ENCODE results near the gene TJAP1. TPM values are rescaled to one million over a fixed set of nuclear protein-coding genes. Genes with fewer than 3 reads are reported as not detected.
A peak's percentile ranks its signal among the peaks of the same experiment; 100 is the strongest.

TJAP1 gene
- total and polyA plus RNA-seq, 2 experiments from 2014 or later: 10.3 to 16.4 TPM

GRCh38 chr6:43511824-43512415 lies 34.5 kb downstream of the TJAP1 start:
- TF ChIP-seq CTCF (IDR thresholded peaks at IDR 0.05; ENCODE audit: poor library complexity): no peak
- TF ChIP-seq EZH2 (IDR thresholded peaks at IDR 0.05; ENCODE audit: borderline replicate concordance): no peak
- TF ChIP-seq EZH2phosphoT487 (IDR thresholded peaks at IDR 0.05; ENCODE audit: low read depth, severe bottlenecking, unreplicated experiment): no peak
- Histone ChIP-seq H2AFZ (no peak overlapping the region), H3K4me2 (no peak overlapping the region), H3K79me2 (peaks cover 23% of the 10 kb centered on the region), H3K27me3 (peaks cover 12% of the 10 kb centered on the region), H3K4me3 (no peak overlapping the region), H3K4me1 (ENCODE audit: insufficient read depth) (peaks cover 24% of the 10 kb centered on the region), H3K9me2 (replicated peaks; ENCODE audit: insufficient read depth) (no peaks in the 10 kb centered on the region), H3K9me3 (ENCODE audit: low read depth) (no peaks in the 10 kb centered on the region), H3K27ac (no peak overlapping the region), H3K36me3 (replicated peaks; ENCODE audit: insufficient read depth, low read depth) (no peaks in the 10 kb centered on the region), H4K20me1 (ENCODE audit: insufficient read depth, poor library complexity, severe bottlenecking) (peaks cover 10% of the 10 kb centered on the region)
- DNase-seq (ENCODE audit: low spot score): no peak
- 94% methylated on average over 11 of the region's 11 CpGs for WGBS (ENCODE audit: low lambda C conversion rate, missing lambda C conversion rate)

GRCh38 chr6:43515808-43516207 lies 38.4 kb downstream of the TJAP1 start:
- H3K36me3 ChIP-seq (replicated peaks; ENCODE audit: insufficient read depth, low read depth): no peaks in the 10 kb centered on the region

GRCh38 chr6:43516367-43516696 lies 39.0 kb downstream of the TJAP1 start:
- Histone ChIP-seq H3K4me2 (peak overlapping the region; percentile 95), H2AFZ (peak overlapping the region; percentile 54), H3K27me3 (no peaks in the 10 kb centered on the region), H3K79me2 (peaks cover 49% of the 10 kb centered on the region), H4K20me1 (ENCODE audit: insufficient read depth, poor library complexity, severe bottlenecking) (peaks cover 10% of the 10 kb centered on the region), H3K9me2 (replicated peaks; ENCODE audit: insufficient read depth) (no peaks in the 10 kb centered on the region), H3K27ac (peak overlapping the region; percentile 87), H3K9me3 (ENCODE audit: low read depth) (no peaks in the 10 kb centered on the region), H3K36me3 (replicated peaks; ENCODE audit: insufficient read depth, low read depth) (no peaks in the 10 kb centered on the region), H3K4me1 (ENCODE audit: insufficient read depth) (peaks cover 19% of the 10 kb centered on the region), H3K4me3 (peak overlapping the region; percentile 73)
- TF ChIP-seq CTCF (IDR thresholded peaks at IDR 0.05; ENCODE audit: poor library complexity): no peak
- TF ChIP-seq EZH2 (IDR thresholded peaks at IDR 0.05; ENCODE audit: borderline replicate concordance): no peak
- TF ChIP-seq EZH2phosphoT487 (IDR thresholded peaks at IDR 0.05; ENCODE audit: low read depth, severe bottlenecking, unreplicated experiment): no peak
- no peak for DNase-seq (ENCODE audit: low spot score)
- WGBS (ENCODE audit: low lambda C conversion rate, missing lambda C conversion rate): 0% methylated on average over 10 of the region's 10 CpGs

More at GRCh38 chr6:43515808-43516207, 38.4 kb downstream of the TJAP1 start:
- Histone ChIP-seq H3K27me3 (no peaks in the 10 kb centered on the region), H3K9me3 (ENCODE audit: low read depth) (no peaks in the 10 kb centered on the region), H3K4me1 (ENCODE audit: insufficient read depth) (peaks cover 20% of the 10 kb centered on the region), H3K4me3 (peak overlapping the region; percentile 73), H4K20me1 (ENCODE audit: insufficient read depth, poor library complexity, severe bottlenecking) (peaks cover 10% of the 10 kb centered on the region), H3K4me2 (peak overlapping the region; percentile 95), H3K79me2 (peaks cover 49% of the 10 kb centered on the region), H3K9me2 (replicated peaks; ENCODE audit: insufficient read depth) (no peaks in the 10 kb centered on the region), H3K27ac (peak overlapping the region; percentile 87), H2AFZ (no peak overlapping the region)
- DNase-seq (ENCODE audit: low spot score): no peak
- TF ChIP-seq EZH2 (IDR thresholded peaks at IDR 0.05; ENCODE audit: borderline replicate concordance): no peak
- 86% methylated on average over 9 of the region's 9 CpGs for WGBS (ENCODE audit: low lambda C conversion rate, missing lambda C conversion rate)

- DNase-seq (ENCODE audit: low spot score): peak; percentile 100
- H2AFZ ChIP-seq: peak within 1 kb of the TSS; percentile 54
- no peaks in the 10 kb centered on the region for H3K36me3 ChIP-seq (replicated peaks; ENCODE audit: insufficient read depth, low read depth)
- H3K9me3 ChIP-seq (ENCODE audit: low read depth): no peaks in the 10 kb centered on the region
- TF ChIP-seq EZH2 (IDR thresholded peaks at IDR 0.05; ENCODE audit: borderline replicate concordance): no peak
- TF ChIP-seq EZH2phosphoT487 (IDR thresholded peaks at IDR 0.05; ENCODE audit: low read depth, severe bottlenecking, unreplicated experiment): no peak
- no peak for TF ChIP-seq CTCF (IDR thresholded peaks at IDR 0.05; ENCODE audit: poor library complexity)
- H3K9me2 ChIP-seq (replicated peaks; ENCODE audit: insufficient read depth): no peaks in the 10 kb centered on the region
- WGBS (ENCODE audit: low lambda C conversion rate, missing lambda C conversion rate): 1% methylated on average over 57 of the region's 57 CpGs
- peak within 1 kb of the TSS; percentile 73 for H3K4me3 ChIP-seq
- H3K79me2 ChIP-seq: peaks cover 49% of the 10 kb centered on the region
- H3K27ac ChIP-seq: peak within 1 kb of the TSS; percentile 87
- H4K20me1 ChIP-seq (ENCODE audit: insufficient read depth, poor library complexity, severe bottlenecking): peaks cover 10% of the 10 kb centered on the region
- H3K27me3 ChIP-seq: no peaks in the 10 kb centered on the region
- H3K4me1 ChIP-seq (ENCODE audit: insufficient read depth): peaks cover 19% of the 10 kb centered on the region
- peak within 1 kb of the TSS; percentile 95 for H3K4me2 ChIP-seq
These were observed 39.5 kb downstream of the TJAP1 start, which contains the start of the genes POLR1C and YIPF3 for GRCh38 chr6:43516697-43517504. TSS of gene POLR1C (plus strand) at chr6:43517089. CDS start at chr6:43517110, 21 bp downstream. TSS of gene YIPF3 (minus strand) at chr6:43516926. CDS start at chr6:43516807, 119 bp downstream.

All from hepatocyte (in vitro differentiated cells).